ENCODE data around the gene TMPRSS11D. TPM values are rescaled to one million over a fixed set of nuclear protein-coding genes. Genes with fewer than 3 reads are reported as not detected.

Gene TMPRSS11D
- total RNA-seq, 4 donors from 2014 or later, result 45.0 to 208 (median 163) TPM

- 75 to 77% methylated on average over 2 of the region's 2 CpGs for WGBS, 2 donors
- Histone ChIP-seq H3K4me1 (no peaks in the 10 kb centered on the region), H3K27me3 (no peaks in the 10 kb centered on the region), H3K36me3 (peaks cover 0 to 18% (median 0%) of the 10 kb centered on the region in 3 donors), H3K9me3 (no peaks in the 10 kb centered on the region), H3K4me3 (no peak overlapping the region), H3K27ac (no peak overlapping the region)
- no peak for DNase-seq
- TF ChIP-seq POLR2A (IDR thresholded peaks at IDR 0.05) (no peak), CTCF (IDR thresholded peaks at IDR 0.05) (no peak)
- intact Hi-C loops (cut with DNase I), result no loop called here
Observed at GRCh38 chr4:67853336-67853735, 30.5 kb downstream of the TMPRSS11D start.

- no peak for DNase-seq
- Histone ChIP-seq H3K9me3 (no peaks in the 10 kb centered on the region), H3K4me1 (no peaks in the 10 kb centered on the region), H3K27ac (no peak overlapping the region), H3K36me3 (no peaks in the 10 kb centered on the region), H3K27me3 (no peaks in the 10 kb centered on the region), H3K4me3 (no peak overlapping the region)
- TF ChIP-seq CTCF (IDR thresholded peaks at IDR 0.05) (no peak), POLR2A (IDR thresholded peaks at IDR 0.05) (no peak)
- 93% methylated on average over 2 of the region's 2 CpGs for WGBS, 2 donors
- intact Hi-C loops (cut with DNase I), result no loop called here
Observed at GRCh38 chr4:67820903-67821302, 62.9 kb downstream of the TMPRSS11D start.

GRCh38 chr4:67810011-67810410, 73.8 kb downstream of the TMPRSS11D start:
- Histone ChIP-seq H3K9me3 (peaks cover 0 to 3% (median 0%) of the 10 kb centered on the region in 3 donors), H3K36me3 (no peaks in the 10 kb centered on the region), H3K27ac (no peak overlapping the region), H3K4me3 (no peak overlapping the region), H3K4me1 (no peaks in the 10 kb centered on the region), H3K27me3 (no peaks in the 10 kb centered on the region)
- 93 to 100% methylated on average over 1 of the region's 1 CpG for whole genome bisulfite sequencing, 2 donors
- no peak for TF ChIP-seq POLR2A (IDR thresholded peaks at IDR 0.05)
- no peak for TF ChIP-seq CTCF (IDR thresholded peaks at IDR 0.05)
- intact Hi-C loops (cut with DNase I), result no loop called here
- DNase-seq, result no peak

- intact Hi-C loops (cut with DNase I), result no loop called here
- Histone ChIP-seq H3K27me3 (no peaks in the 10 kb centered on the region), H3K27ac (no peak overlapping the region), H3K36me3 (no peaks in the 10 kb centered on the region), H3K4me3 (no peak overlapping the region), H3K4me1 (no peaks in the 10 kb centered on the region), H3K9me3 (peaks cover 0 to 3% (median 0%) of the 10 kb centered on the region in 3 donors)
- no peak for TF ChIP-seq POLR2A (IDR thresholded peaks at IDR 0.05)
- no peak for TF ChIP-seq CTCF (IDR thresholded peaks at IDR 0.05)
- DNase-seq, result no peak
- WGBS, 2 donors, result 81 to 100% methylated on average over 1 to 4 of the region's 7 CpGs
Observed at GRCh38 chr4:67809502-67809901, 74.3 kb downstream of the TMPRSS11D start.

- no peak for DNase-seq
- H3K27ac ChIP-seq, result no peak overlapping the region
Observed at GRCh38 chr4:67796810-67797209, 87.0 kb downstream of the TMPRSS11D start.

More at GRCh38 chr4:67796810-67797209, 87.0 kb downstream of the TMPRSS11D start:
- intact Hi-C loops (cut with DNase I), result no loop called here
- Histone ChIP-seq H3K36me3 (no peaks in the 10 kb centered on the region), H3K4me1 (no peaks in the 10 kb centered on the region), H3K27me3 (no peaks in the 10 kb centered on the region), H3K9me3 (no peaks in the 10 kb centered on the region), H3K4me3 (no peak overlapping the region)
- TF ChIP-seq POLR2A (IDR thresholded peaks at IDR 0.05) (no peak), CTCF (IDR thresholded peaks at IDR 0.05) (no peak)

All from esophagus squamous epithelium (tissue), 5 donors.